Fibroblast of lung (primary cell): Measurements from ENCODE around the gene GPER1. TPM values are rescaled to one million over a fixed set of nuclear protein-coding genes. Genes with fewer than 3 reads are reported as not detected.

Source experiments
- DNase-seq, 2 donors: peaks; one replicate each; pipeline versions ENCODE4 v3.0.0 to v3.0.0-alpha.2; 2010; ENCODE audit warnings: low read depth in 2 of 2
- H2AFZ ChIP-seq: 2 replicates; pipeline ENCODE4 v1.5.1; 2012; ENCODE audit warnings: low read length, control low read depth, inconsistent platforms
- H3K27ac ChIP-seq: 2 replicates; pipeline ENCODE4 v1.5.1; 2011; ENCODE audit warnings: low read length, control low read depth; ENCODE audit not compliant: insufficient read depth
- H3K27me3 ChIP-seq: 2 replicates; pipeline ENCODE4 v1.5.1; 2011; ENCODE audit warnings: mild to moderate bottlenecking, low read length; ENCODE audit not compliant: control insufficient read depth, insufficient read depth
- H3K36me3 ChIP-seq: 2 replicates; pipeline ENCODE4 v1.5.1; 2011; ENCODE audit warnings: low read length; ENCODE audit not compliant: control insufficient read depth, insufficient read depth
- H3K4me1 ChIP-seq: 2 replicates; pipeline ENCODE4 v1.5.1; 2011; ENCODE audit warnings: low read length; ENCODE audit not compliant: control insufficient read depth, insufficient read depth; ENCODE audit errors: extremely low read depth
- H3K4me2 ChIP-seq: 2 replicates; pipeline ENCODE4 v1.5.1; 2011; ENCODE audit warnings: low read length, control low read depth; ENCODE audit not compliant: insufficient read depth; ENCODE audit errors: extremely low read depth
- H3K4me3 ChIP-seq, 4 experiments: fragments of 200-600 bp in 1 of 4; sonication (generic) in 1 of 4; replicated peaks in 1 of 4; 2 replicates each; pipeline ENCODE4 v1.5.1; 2011 to 2016; ENCODE audit warnings: low read length in 4 of 4, low read depth in 3 of 4, mild to moderate bottlenecking in 3 of 4, control low read depth in 2 of 4, inconsistent platforms in 1 of 4, mixed read lengths in 1 of 4; ENCODE audit not compliant: insufficient read depth in 1 of 4; ENCODE audit errors: control extremely low read depth in 1 of 4
- H3K79me2 ChIP-seq: 2 replicates; pipeline ENCODE4 v1.5.1; 2012; ENCODE audit warnings: mild to moderate bottlenecking, low read length, inconsistent platforms; ENCODE audit not compliant: control insufficient read depth, insufficient read depth
- H3K9ac ChIP-seq: 2 replicates; pipeline ENCODE4 v1.5.1; 2011; ENCODE audit warnings: mild to moderate bottlenecking, low read length, control low read depth; ENCODE audit not compliant: insufficient read depth
- H3K9me3 ChIP-seq: 2 replicates; pipeline ENCODE4 v1.5.1; 2012; ENCODE audit warnings: low read depth, low read length; ENCODE audit not compliant: control insufficient read depth, insufficient read depth
- H4K20me1 ChIP-seq: 2 replicates; pipeline ENCODE4 v1.5.1; 2011; ENCODE audit warnings: low read length; ENCODE audit not compliant: control insufficient read depth, insufficient read depth; ENCODE audit errors: extremely low read depth
- EZH2 ChIP-seq: IDR thresholded peaks from 2 replicates; pipeline ENCODE4 v1.5.1; 2012; ENCODE audit warnings: low read length, control low read depth, mild to moderate bottlenecking; ENCODE audit errors: missing control alignments
- polyA plus RNA-seq, 2 donors: library from polyadenylated mRNA; depleted of rRNA in 1 of 2; stranded (reverse) in 1 of 2; unstranded in 1 of 2; fragments of >200 nt; gene quantifications; 2 replicates each; pipeline ENCODE4 v1.2.1, GENCODE V29; 2011 to 2012; ENCODE audit warnings: missing spikeins in 1 of 2
- total RNA-seq: library from RNA; depleted of rRNA; stranded (reverse); fragments of >200 nt; gene quantifications from 2 replicates; pipeline ENCODE4 v1.2.1, GENCODE V29; 2014
- TF ChIP-seq, protein P1 (sequence below), 2 donors: IDR thresholded peaks in 1 of 2; conservative IDR thresholded peaks in 1 of 2; 1 replicate in 1 of 2; 2 replicates in 1 of 2; pipeline ENCODE4 v1.5.1; 2011 to 2012; ENCODE audit warnings: low read length in 2 of 2, control low read depth in 1 of 2, inconsistent platforms in 1 of 2, low read depth in 1 of 2, mild to moderate bottlenecking in 1 of 2

Gene GPER1
- total and polyA plus RNA-seq, 2 donors (not counting 1 experiment from before 2014, with no cell fraction given), result 2.0 to 2.3 TPM

DNA sequence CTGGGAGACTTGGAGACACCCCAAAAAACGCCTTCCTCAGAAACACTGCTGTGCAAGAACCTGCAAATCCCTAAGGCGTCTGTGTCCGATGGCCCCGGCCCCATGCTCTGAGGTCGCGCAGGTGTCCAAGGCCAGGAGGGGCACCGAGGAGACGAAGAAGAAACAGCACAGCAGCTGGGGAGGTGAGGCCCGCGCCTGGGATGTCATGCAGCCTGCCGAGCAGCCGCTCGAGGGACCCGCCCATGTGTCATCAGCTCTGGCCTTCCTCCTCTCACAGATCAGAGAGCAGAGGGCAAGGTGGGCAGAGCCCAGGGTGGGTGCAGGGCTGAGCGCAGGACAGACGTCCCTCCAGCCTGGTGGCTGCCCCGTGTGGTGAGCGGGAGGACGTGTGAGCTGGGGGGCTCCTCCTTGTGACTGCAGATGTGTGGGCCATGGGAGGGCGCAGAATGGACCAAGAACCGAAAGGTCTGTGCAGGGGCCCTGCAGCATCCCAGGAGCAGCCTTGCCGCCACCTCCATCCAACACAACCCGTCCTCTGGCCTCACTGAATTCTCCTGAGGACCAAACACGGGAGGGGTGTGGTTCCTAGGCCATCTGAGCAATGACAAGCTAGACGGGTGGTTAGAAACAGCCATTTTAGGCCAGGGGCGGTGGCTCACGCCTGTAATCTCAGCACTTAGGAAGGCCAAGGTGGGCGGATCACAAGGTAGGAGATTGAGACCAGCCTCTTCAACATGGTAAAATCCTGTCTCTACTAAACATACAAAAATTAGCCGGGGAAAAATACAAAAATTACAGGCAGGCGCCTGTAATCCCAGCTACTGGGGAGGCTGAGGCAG lies 13.1 kb upstream of the GPER1 start:
- no peak for DNase-seq
- no peaks in the 10 kb centered on the region for H3K4me1 ChIP-seq
- no peaks in the 10 kb centered on the region for H3K79me2 ChIP-seq
- H3K9ac ChIP-seq, result no peak overlapping the region
- TF ChIP-seq, protein P1, sequence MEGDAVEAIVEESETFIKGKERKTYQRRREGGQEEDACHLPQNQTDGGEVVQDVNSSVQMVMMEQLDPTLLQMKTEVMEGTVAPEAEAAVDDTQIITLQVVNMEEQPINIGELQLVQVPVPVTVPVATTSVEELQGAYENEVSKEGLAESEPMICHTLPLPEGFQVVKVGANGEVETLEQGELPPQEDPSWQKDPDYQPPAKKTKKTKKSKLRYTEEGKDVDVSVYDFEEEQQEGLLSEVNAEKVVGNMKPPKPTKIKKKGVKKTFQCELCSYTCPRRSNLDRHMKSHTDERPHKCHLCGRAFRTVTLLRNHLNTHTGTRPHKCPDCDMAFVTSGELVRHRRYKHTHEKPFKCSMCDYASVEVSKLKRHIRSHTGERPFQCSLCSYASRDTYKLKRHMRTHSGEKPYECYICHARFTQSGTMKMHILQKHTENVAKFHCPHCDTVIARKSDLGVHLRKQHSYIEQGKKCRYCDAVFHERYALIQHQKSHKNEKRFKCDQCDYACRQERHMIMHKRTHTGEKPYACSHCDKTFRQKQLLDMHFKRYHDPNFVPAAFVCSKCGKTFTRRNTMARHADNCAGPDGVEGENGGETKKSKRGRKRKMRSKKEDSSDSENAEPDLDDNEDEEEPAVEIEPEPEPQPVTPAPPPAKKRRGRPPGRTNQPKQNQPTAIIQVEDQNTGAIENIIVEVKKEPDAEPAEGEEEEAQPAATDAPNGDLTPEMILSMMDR (conservative IDR thresholded peaks at IDR 0.05 in 1 of 2, IDR thresholded peaks at IDR 0.05 in 1 of 2; ENCODE audit: low read depth in 1 of 2, low read length in 2 of 2), result no peak
- no peak overlapping the region for H2AFZ ChIP-seq
- H3K4me2 ChIP-seq, result no peak overlapping the region
- H3K27me3 ChIP-seq, result no peaks in the 10 kb centered on the region
- H3K27ac ChIP-seq, result no peak overlapping the region
- peaks cover 4% of the 10 kb centered on the region for H3K9me3 ChIP-seq
- H4K20me1 ChIP-seq, result no peaks in the 10 kb centered on the region
- no peaks in the 10 kb centered on the region for H3K36me3 ChIP-seq
- no peak overlapping the region for H3K4me3 ChIP-seq

DNA sequence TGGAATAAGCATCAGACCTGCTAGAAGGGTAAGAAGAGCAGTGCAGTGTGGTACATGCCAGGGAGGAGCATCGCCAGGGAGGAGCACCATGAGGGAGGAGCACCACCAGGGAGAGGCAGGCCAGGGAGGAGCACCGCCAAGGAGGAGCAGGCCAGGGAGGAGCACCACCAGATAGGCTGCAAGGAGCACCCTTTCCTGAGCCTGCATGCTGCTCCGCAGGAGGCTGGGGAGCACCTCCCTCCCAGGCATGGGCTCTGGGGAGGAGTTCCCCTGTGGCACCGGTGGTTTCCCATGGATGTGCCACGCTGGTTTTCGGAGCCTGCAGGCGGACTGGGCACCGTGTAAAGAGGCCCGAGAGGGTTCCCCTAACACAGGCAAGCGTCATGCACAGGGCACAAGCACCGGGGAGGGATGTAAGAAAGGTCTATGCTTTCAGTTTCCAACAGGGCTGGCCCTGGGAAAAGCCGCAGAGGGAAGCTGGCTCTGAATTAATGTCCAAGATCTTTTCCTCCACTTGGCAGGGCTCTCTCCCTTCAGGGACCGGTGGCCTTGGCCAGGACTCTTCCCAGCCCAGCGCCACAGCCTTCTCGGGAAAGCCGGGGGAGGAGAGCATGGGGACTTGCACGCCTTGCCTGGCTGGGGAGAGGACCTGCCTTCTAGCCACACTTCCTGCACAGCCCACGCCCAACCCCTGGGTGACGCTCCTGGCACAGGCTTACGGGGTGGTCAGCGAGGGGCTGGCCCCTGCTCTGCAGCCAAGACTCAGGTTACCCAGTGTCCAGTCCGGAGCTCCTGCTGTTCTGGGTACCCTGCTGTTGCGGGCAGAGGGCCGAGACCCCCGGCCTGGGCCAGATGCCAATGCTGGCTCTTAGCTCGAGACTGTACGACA lies 11.5 kb upstream of the GPER1 start:
- DNase-seq, result no peak
- Histone ChIP-seq H3K9ac (no peak overlapping the region), H3K79me2 (no peaks in the 10 kb centered on the region), H3K4me3 (peak overlapping the region in 1 of 4 experiments; percentile 2), H3K4me1 (no peaks in the 10 kb centered on the region), H3K9me3 (no peaks in the 10 kb centered on the region), H2AFZ (no peak overlapping the region), H3K27ac (no peak overlapping the region), H4K20me1 (no peaks in the 10 kb centered on the region), H3K36me3 (no peaks in the 10 kb centered on the region), H3K4me2 (peak overlapping the region; percentile 54), H3K27me3 (no peaks in the 10 kb centered on the region)
- no peak for TF ChIP-seq EZH2
- TF ChIP-seq, protein P1 (conservative IDR thresholded peaks at IDR 0.05 in 1 of 2, IDR thresholded peaks at IDR 0.05 in 1 of 2; ENCODE audit: low read depth in 1 of 2, low read length in 2 of 2), result no peak

DNA sequence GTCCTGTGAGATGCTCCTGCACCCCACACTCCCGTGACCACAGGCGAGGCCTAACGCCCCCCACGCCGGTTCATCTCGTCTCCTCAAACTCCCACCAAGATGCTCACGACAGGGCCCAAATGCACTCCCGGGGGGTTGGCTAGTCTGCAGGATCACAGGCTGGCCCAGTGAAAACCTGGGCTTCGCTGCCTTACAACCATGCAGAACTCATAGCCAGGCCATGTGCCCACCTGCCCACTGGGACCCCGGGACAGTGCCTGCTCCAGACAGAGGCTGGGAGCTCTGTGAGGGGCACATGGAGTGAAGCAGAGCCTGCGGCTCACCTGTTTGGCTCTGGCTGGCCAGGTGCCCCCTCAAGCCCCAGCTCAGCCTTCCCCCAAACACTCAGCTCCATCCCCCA lies 9.4 kb upstream of the GPER1 start:
- Histone ChIP-seq H3K4me1 (no peaks in the 10 kb centered on the region), H3K9ac (no peak overlapping the region), H3K27ac (no peak overlapping the region), H2AFZ (no peak overlapping the region), H4K20me1 (no peaks in the 10 kb centered on the region), H3K9me3 (no peaks in the 10 kb centered on the region), H3K27me3 (no peaks in the 10 kb centered on the region), H3K4me2 (no peak overlapping the region), H3K4me3 (no peak overlapping the region), H3K36me3 (no peaks in the 10 kb centered on the region), H3K79me2 (no peaks in the 10 kb centered on the region)
- TF ChIP-seq EZH2, result no peak
- TF ChIP-seq, protein P1 (conservative IDR thresholded peaks at IDR 0.05 in 1 of 2, IDR thresholded peaks at IDR 0.05 in 1 of 2; ENCODE audit: low read depth in 1 of 2, low read length in 2 of 2), result no peak
- DNase-seq, result no peak
